Common myeloid progenitor, CD34-positive (primary cell): ENCODE measurements around the gene ATXN2.

ENCODE experiments used
- CTCF ChIA-PET: fragments of 350-600 bp; sonication (Branson Sonifier 250); formaldehyde crosslinking; loops from one replicate; lab custom pipeline; 2021; ENCODE audit warnings: antibody characterized with exemption; lab: Charles Lee
- POLR2A ChIA-PET: fragments of 350-600 bp; sonication (Branson Sonifier 250); formaldehyde crosslinking; loops from one replicate; lab custom pipeline; 2021; ENCODE audit warnings: antibody characterized with exemption; lab: Charles Lee
- DNase-seq, 3 donors: peaks; one replicate each; pipeline versions ENCODE4 v3.0.0 to v3.0.0-alpha.2; 2013
- H3K27ac ChIP-seq, 2 experiments: 1 replicate in 1 of 2; 2 replicates in 1 of 2; pipeline ENCODE4 v1.7.0; 2013; ENCODE audit warnings: inconsistent platforms in 2 of 2, low read length in 2 of 2, mild to moderate bottlenecking in 2 of 2, low read depth in 1 of 2, moderate library complexity in 1 of 2; ENCODE audit not compliant: severe bottlenecking in 2 of 2, insufficient read depth in 1 of 2, poor library complexity in 1 of 2
- H3K27me3 ChIP-seq, 5 experiments: replicated peaks in 2 of 5; 1 replicate in 3 of 5; 2 replicates in 2 of 5; pipeline versions ENCODE4 v1.6.1 to v1.7.0; 2013; ENCODE audit warnings: low read length in 4 of 5, mild to moderate bottlenecking in 2 of 5, moderate library complexity in 2 of 5, inconsistent platforms in 1 of 5; ENCODE audit not compliant: insufficient read depth in 5 of 5, control insufficient read depth in 4 of 5
- H3K36me3 ChIP-seq, 4 experiments: 1 replicate in 2 of 4; 2 replicates in 2 of 4; pipeline versions ENCODE4 v1.6.1 to v1.7.0; 2013; ENCODE audit warnings: low read length in 3 of 4, control low read depth in 1 of 4, mild to moderate bottlenecking in 1 of 4; ENCODE audit not compliant: control insufficient read depth in 4 of 4, insufficient read depth in 4 of 4
- H3K4me1 ChIP-seq, 4 experiments: 1 replicate in 3 of 4; 2 replicates in 1 of 4; pipeline versions ENCODE4 v1.6.1 to v1.7.1; 2013; ENCODE audit warnings: low read length in 3 of 4, mild to moderate bottlenecking in 3 of 4, control low read depth in 1 of 4, inconsistent platforms in 1 of 4, moderate library complexity in 1 of 4; ENCODE audit not compliant: control insufficient read depth in 4 of 4, insufficient read depth in 4 of 4; ENCODE audit errors: control extremely low read depth in 1 of 4
- H3K4me3 ChIP-seq, 7 experiments: 1 replicate in 4 of 7; 2 replicates in 3 of 7; pipeline versions ENCODE4 v1.5.1 to v1.7.0; 2013; ENCODE audit warnings: mild to moderate bottlenecking in 7 of 7, low read length in 6 of 7, moderate library complexity in 6 of 7, inconsistent platforms in 2 of 7, low read depth in 2 of 7, control low read depth in 1 of 7; ENCODE audit not compliant: insufficient read depth in 4 of 7, control insufficient read depth in 1 of 7; ENCODE audit errors: extremely low read depth in 1 of 7
- H3K9me3 ChIP-seq, 5 experiments: 1 replicate in 4 of 5; 2 replicates in 1 of 5; pipeline versions ENCODE4 v1.6.1 to v1.7.1; 2013; ENCODE audit warnings: low read length in 4 of 5, mild to moderate bottlenecking in 2 of 5, inconsistent platforms in 1 of 5, low read depth in 1 of 5, moderate library complexity in 1 of 5; ENCODE audit not compliant: control insufficient read depth in 4 of 5, insufficient read depth in 2 of 5; ENCODE audit errors: control extremely low read depth in 1 of 5
- WGBS: methylation state at CpG from one replicate; pipeline ENCODE4 v1.1.5; 2013; ENCODE audit not compliant: insufficient coverage; 5-methylcytosine and 5-hydroxymethylcytosine counted together

The ATXN2 gene

GRCh38 chr12:111427417-111428074 is 171.6 kb downstream of the ATXN2 start:
- H3K27ac ChIP-seq = no peak overlapping the region
- H3K4me3 ChIP-seq = no peak overlapping the region
- ChIA-PET POLR2A (interaction anchor here (0.6 to 1.1 kb wide), 3 partner anchors 18 to 97 kb away, joined by 3 read pairs; no protein-coding TSS in a partner anchor), CTCF (interaction anchor here (1.0 to 26.7 kb wide), 5 partner anchors 8 to 31 kb away, joined by 4 to 484 read pairs (median 5); partner anchors contain the start of gene SH2B3)
- no peaks in the 10 kb centered on the region for H3K9me3 ChIP-seq
- H3K36me3 ChIP-seq = peaks cover 0 to 33% (median 0%) of the 10 kb centered on the region in 4 experiments
- DNase-seq = no peak
- 87% methylated on average over 5 of the region's 7 CpGs for WGBS
- H3K27me3 ChIP-seq = no peaks in the 10 kb centered on the region
- H3K4me1 ChIP-seq = peaks cover 13 to 87% (median 83%) of the 10 kb centered on the region in 4 experiments

- peaks cover 7 to 77% (median 74%) of the 10 kb centered on the region in 4 experiments for H3K4me1 ChIP-seq
- 79% methylated on average over 10 of the region's 11 CpGs for WGBS
- peak in 1 of 3 donors; percentile 52 for DNase-seq
- ChIA-PET CTCF (interaction anchor here (0.5 to 26.7 kb wide), 6 partner anchors 8 to 56 kb away, joined by 3 to 484 read pairs (median 8); partner anchors contain the start of gene SH2B3), POLR2A (interaction anchor here (0.7 to 1.2 kb wide), 3 partner anchors 8 to 30 kb away, joined by 3 to 5 read pairs (median 3); no protein-coding TSS in a partner anchor)
- no peaks in the 10 kb centered on the region for H3K9me3 ChIP-seq
- no peaks in the 10 kb centered on the region for H3K27me3 ChIP-seq
- H3K27ac ChIP-seq = no peak overlapping the region
- H3K36me3 ChIP-seq = peaks cover 0 to 36% (median 1%) of the 10 kb centered on the region in 4 experiments
- peak overlapping the region in 1 of 7 experiments; percentile 19 for H3K4me3 ChIP-seq
Measured at GRCh38 chr12:111426344-111427185, 172.6 kb downstream of the ATXN2 start.

- DNase-seq = no peak
- Histone ChIP-seq H3K4me1 (peaks cover 2 to 68% (median 65%) of the 10 kb centered on the region in 4 experiments), H3K36me3 (peaks cover 0 to 43% (median 5%) of the 10 kb centered on the region in 4 experiments), H3K27me3 (no peaks in the 10 kb centered on the region), H3K9me3 (no peaks in the 10 kb centered on the region), H3K4me3 (peak overlapping the region in 1 of 7 experiments; percentile 5), H3K27ac (peak overlapping the region in 1 of 2 experiments; percentile 2)
- 55% methylated on average over 5 of the region's 8 CpGs for WGBS
- ChIA-PET CTCF (interaction anchor here (1.3 to 26.7 kb wide), 4 partner anchors 9 to 22 kb away, joined by 4 to 484 read pairs (median 102); partner anchors contain the start of gene SH2B3), POLR2A (interaction anchor here (0.6 to 1.2 kb wide), 5 partner anchors 9 to 29 kb away, joined by 3 to 9 read pairs (median 3); no protein-coding TSS in a partner anchor)
Measured at GRCh38 chr12:111425655-111426054, 173.5 kb downstream of the ATXN2 start.

- CTCF ChIA-PET = interaction anchor here (1.3 to 26.7 kb wide), 6 partner anchors 8 to 42 kb away, joined by 3 to 484 read pairs (median 8); partner anchors contain the start of gene SH2B3
- Histone ChIP-seq H3K27me3 (no peaks in the 10 kb centered on the region), H3K9me3 (no peaks in the 10 kb centered on the region), H3K36me3 (peaks cover under 1 to 52% (median 10%) of the 10 kb centered on the region in 4 experiments), H3K4me1 (peaks cover 2 to 60% (median 57%) of the 10 kb centered on the region in 4 experiments), H3K27ac (no peak overlapping the region), H3K4me3 (peak overlapping the region in 1 of 7 experiments; percentile 5)
- no peak for DNase-seq
- POLR2A ChIA-PET = interaction anchor here (0.6 to 1.4 kb wide), 6 partner anchors 10 to 26 kb away, joined by 3 to 9 read pairs (median 3); no protein-coding TSS in a partner anchor
- WGBS = 89% methylated on average over 2 of the region's 6 CpGs
Measured at GRCh38 chr12:111424793-111425251, 174.3 kb downstream of the ATXN2 start.

GRCh38 chr12:111424189-111424792 is 174.8 kb downstream of the ATXN2 start:
- Histone ChIP-seq H3K4me1 (peaks cover 2 to 55% (median 52%) of the 10 kb centered on the region in 4 experiments), H3K36me3 (peaks cover 4 to 57% (median 13%) of the 10 kb centered on the region in 4 experiments), H3K9me3 (no peaks in the 10 kb centered on the region), H3K27ac (peak overlapping the region in 1 of 2 experiments; percentile 49), H3K27me3 (no peaks in the 10 kb centered on the region), H3K4me3 (no peak overlapping the region)
- DNase-seq = peak in 1 of 3 donors; percentile 51
- WGBS = 97% methylated on average over 4 of the region's 11 CpGs
- ChIA-PET POLR2A (interaction anchor here (0.6 to 1.4 kb wide), 2 partner anchors 14 to 26 kb away, joined by 3 read pairs; no protein-coding TSS in a partner anchor), CTCF (interaction anchor here (1.5 to 26.7 kb wide), 5 partner anchors 10 to 42 kb away, joined by 3 to 484 read pairs (median 11); partner anchors contain the start of gene SH2B3)

- H3K4me3 ChIP-seq = no peak overlapping the region
- H3K27me3 ChIP-seq = no peaks in the 10 kb centered on the region
- no peaks in the 10 kb centered on the region for H3K9me3 ChIP-seq
- H3K4me1 ChIP-seq = peaks cover 0 to 19% (median 16%) of the 10 kb centered on the region in 4 experiments
- H3K27ac ChIP-seq = no peak overlapping the region
- H3K36me3 ChIP-seq = peaks cover 4 to 72% (median 25%) of the 10 kb centered on the region in 4 experiments
- POLR2A ChIA-PET = no interaction called here
- CTCF ChIA-PET = interaction anchor here (1.1 to 26.7 kb wide), 3 partner anchors 7 to 27 kb away, joined by 4 to 484 read pairs (median 194); partner anchors contain the start of gene SH2B3
- WGBS = 98% methylated on average over 7 of the region's 7 CpGs
- DNase-seq = no peak
Measured at GRCh38 chr12:111420494-111420893, 178.6 kb downstream of the ATXN2 start.
